ENCODE results near the gene GRB2.

GRCh38 chr17:75367312-75367711 is 38.2 kb downstream of the GRB2 start:
- TF ChIP-seq CTCF (IDR thresholded peaks at IDR 0.05 in 8 of 11, conservative IDR thresholded peaks at IDR 0.05 in 3 of 11), result no peak
- TF ChIP-seq POLR2A (IDR thresholded peaks at IDR 0.05), result no peak

All from spleen (tissue), 7 donors.